ENCODE data around the gene CCDC195.

Gene CCDC195

GRCh38 chr2:224711859-224712665 is 4.1 kb downstream of the CCDC195 start:
- in situ Hi-C loops (cut with HindIII; ENCODE audit: low pct_ligation_motif_present, low sequenced_read_pairs) = no loop called here
- Histone ChIP-seq H3K36me3 (replicated peaks) (no peaks in the 10 kb centered on the region), H3K27ac (no peak overlapping the region), H3K27me3 (replicated peaks) (no peaks in the 10 kb centered on the region), H3K4me3 (ENCODE audit: low read depth, low read length) (no peak overlapping the region)
- TF ChIP-seq CTCF (IDR thresholded peaks at IDR 0.05; ENCODE audit: low read depth, low read length, missing control alignments) = no peak
- peak; percentile 31 for DNase-seq

GRCh38 chr2:224711381-224711780 is 4.8 kb downstream of the CCDC195 start:
- no peak overlapping the region for H3K4me3 ChIP-seq (ENCODE audit: low read depth, low read length)
- H3K36me3 ChIP-seq (replicated peaks) = no peaks in the 10 kb centered on the region
- TF ChIP-seq CTCF (IDR thresholded peaks at IDR 0.05; ENCODE audit: low read depth, low read length, missing control alignments) = no peak
- no peaks in the 10 kb centered on the region for H3K27me3 ChIP-seq (replicated peaks)
- in situ Hi-C loops (cut with HindIII; ENCODE audit: low pct_ligation_motif_present, low sequenced_read_pairs) = no loop called here
- DNase-seq = no peak
- no peak overlapping the region for H3K27ac ChIP-seq

GRCh38 chr2:224709301-224709700 is 6.9 kb downstream of the CCDC195 start:
- DNase-seq = no peak
- Histone ChIP-seq H3K36me3 (replicated peaks) (no peaks in the 10 kb centered on the region), H3K27ac (no peak overlapping the region), H3K27me3 (replicated peaks) (no peaks in the 10 kb centered on the region), H3K4me3 (ENCODE audit: low read depth, low read length) (no peak overlapping the region)
- in situ Hi-C loops (cut with HindIII; ENCODE audit: low pct_ligation_motif_present, low sequenced_read_pairs) = no loop called here
- TF ChIP-seq CTCF (IDR thresholded peaks at IDR 0.05; ENCODE audit: low read depth, low read length, missing control alignments) = no peak

GRCh38 chr2:224694502-224694901 is 21.7 kb downstream of the CCDC195 start:
- Histone ChIP-seq H3K27me3 (replicated peaks) (no peaks in the 10 kb centered on the region), H3K36me3 (replicated peaks) (no peaks in the 10 kb centered on the region), H3K27ac (no peak overlapping the region), H3K4me3 (ENCODE audit: low read depth, low read length) (no peak overlapping the region)
- in situ Hi-C loops (cut with HindIII; ENCODE audit: low pct_ligation_motif_present, low sequenced_read_pairs) = no loop called here
- TF ChIP-seq CTCF (IDR thresholded peaks at IDR 0.05; ENCODE audit: low read depth, low read length, missing control alignments) = no peak
- no peak for DNase-seq

GRCh38 chr2:224691563-224691962 is 24.6 kb downstream of the CCDC195 start:
- TF ChIP-seq CTCF (IDR thresholded peaks at IDR 0.05; ENCODE audit: low read depth, low read length, missing control alignments) = no peak
- in situ Hi-C loops (cut with HindIII; ENCODE audit: low pct_ligation_motif_present, low sequenced_read_pairs) = no loop called here
- no peaks in the 10 kb centered on the region for H3K27me3 ChIP-seq (replicated peaks)
- H3K36me3 ChIP-seq (replicated peaks) = no peaks in the 10 kb centered on the region
- DNase-seq = no peak
- H3K27ac ChIP-seq = no peak overlapping the region
- H3K4me3 ChIP-seq (ENCODE audit: low read depth, low read length) = no peak overlapping the region

- no peak for DNase-seq
- in situ Hi-C loops (cut with HindIII; ENCODE audit: low pct_ligation_motif_present, low sequenced_read_pairs) = no loop called here
- TF ChIP-seq CTCF (IDR thresholded peaks at IDR 0.05; ENCODE audit: low read depth, low read length, missing control alignments) = no peak
- H3K27me3 ChIP-seq (replicated peaks) = no peaks in the 10 kb centered on the region
- no peak overlapping the region for H3K27ac ChIP-seq
- H3K4me3 ChIP-seq (ENCODE audit: low read depth, low read length) = no peak overlapping the region
- no peaks in the 10 kb centered on the region for H3K36me3 ChIP-seq (replicated peaks)
Measured at GRCh38 chr2:224690868-224691267, 25.3 kb downstream of the CCDC195 start.

All from brain microvascular endothelial cell (primary cell).